GM12878 (cell line): ENCODE results near the gene DNAAF2. TPM values are rescaled to one million over a fixed set of nuclear protein-coding genes. Genes with fewer than 3 reads are reported as not detected.

Source experiments
- ATF7 ChIP-seq: fragments of 450-650 bp; IDR thresholded peaks from 2 replicates; pipeline ENCODE4 v1.6.1; 2016; ENCODE audit warnings: low read depth, mild to moderate bottlenecking
- BACH1 ChIP-seq: fragments of 450-650 bp; IDR thresholded peaks from 2 replicates; pipeline ENCODE4 v1.6.1; 2017; ENCODE audit warnings: mild to moderate bottlenecking, borderline replicate concordance
- BHLHE40 ChIP-seq, 2 experiments: fragments of 450-650 bp in 1 of 2; IDR thresholded peaks; 2 replicates each; pipeline ENCODE4 v1.6.1; 2011 to 2017; ENCODE audit warnings: low read depth in 2 of 2, borderline replicate concordance in 1 of 2, improper control_type of control experiment in 1 of 2, low read length in 1 of 2, mild to moderate bottlenecking in 1 of 2
- CHD4 ChIP-seq: fragments of 200-600 bp; sonication (generic); IDR thresholded peaks from 2 replicates; pipeline ENCODE4 v1.6.1; 2016; ENCODE audit warnings: mild to moderate bottlenecking
- EZH2 ChIP-seq: IDR thresholded peaks from 2 replicates; pipeline ENCODE4 v1.6.1; 2012; ENCODE audit warnings: low read depth, mild to moderate bottlenecking, control low read depth, inconsistent platforms, low read length, borderline replicate concordance; ENCODE audit not compliant: control insufficient read depth
- FOXK2 ChIP-seq: fragments of 450-650 bp; IDR thresholded peaks from 2 replicates; pipeline ENCODE4 v1.6.1; 2017; ENCODE audit warnings: mild to moderate bottlenecking, moderate library complexity
- IKZF1 ChIP-seq: fragments of 450-650 bp; conservative IDR thresholded peaks from 2 replicates; pipeline ENCODE4 v1.6.1; 2017; ENCODE audit warnings: antibody characterized with exemption, mild to moderate bottlenecking
- JUNB ChIP-seq: IDR thresholded peaks from 2 replicates; pipeline ENCODE4 v1.6.1; 2016; ENCODE audit warnings: antibody characterized with exemption, mild to moderate bottlenecking
- JUND ChIP-seq: IDR thresholded peaks from 2 replicates; pipeline ENCODE4 v1.6.1; 2012; ENCODE audit warnings: low read depth, mild to moderate bottlenecking, low read length, improper control_type of control experiment, moderate library complexity
- LARP7 ChIP-seq: fragments of 450-650 bp; IDR thresholded peaks from 2 replicates; pipeline ENCODE4 v1.6.1; 2017; ENCODE audit warnings: mild to moderate bottlenecking
- PAX8 ChIP-seq: fragments of 450-650 bp; IDR thresholded peaks from 2 replicates; pipeline ENCODE4 v1.6.1; 2017; ENCODE audit warnings: mild to moderate bottlenecking, moderate library complexity
- PML ChIP-seq: IDR thresholded peaks from 2 replicates; pipeline ENCODE4 v1.6.1; 2012; ENCODE audit warnings: low read length, inconsistent platforms
- POLR2AphosphoS2 ChIP-seq: IDR thresholded peaks from 2 replicates; pipeline ENCODE4 v1.6.1; 2011; ENCODE audit warnings: low read depth, mild to moderate bottlenecking, low read length, improper control_type of control experiment, moderate library complexity
- PRDM15 ChIP-seq: fragments of 450-650 bp; formaldehyde crosslinking; IDR thresholded peaks from 2 replicates; pipeline ENCODE4 v1.4.0; 2020; ENCODE audit warnings: mild to moderate bottlenecking, moderate library complexity
- RFX5 ChIP-seq: IDR thresholded peaks from 2 replicates; pipeline ENCODE4 v1.6.1; 2011; ENCODE audit warnings: low read depth, low read length, improper control_type of control experiment
- SKIL ChIP-seq: fragments of 450-650 bp; IDR thresholded peaks from 2 replicates; pipeline ENCODE4 v1.6.1; 2017; ENCODE audit warnings: mild to moderate bottlenecking, low read depth, inconsistent platforms; ENCODE audit not compliant: poor library complexity, severe bottlenecking
- SMAD5 ChIP-seq: IDR thresholded peaks from 2 replicates; pipeline ENCODE4 v1.6.1; 2016; ENCODE audit warnings: antibody characterized with exemption, low read depth
- SMC3 ChIP-seq: IDR thresholded peaks from 2 replicates; pipeline ENCODE4 v1.6.1; 2011; ENCODE audit warnings: low read length, improper control_type of control experiment, borderline replicate concordance
- YY1 ChIP-seq: IDR thresholded peaks from 2 replicates; pipeline ENCODE4 v1.6.1; 2011; ENCODE audit warnings: low read depth, mild to moderate bottlenecking, low read length
- ZBTB4 ChIP-seq: fragments of 450-650 bp; formaldehyde crosslinking; IDR thresholded peaks from 2 replicates; pipeline ENCODE4 v1.4.0; 2022; ENCODE audit warnings: mild to moderate bottlenecking, moderate library complexity
- ZNF384 ChIP-seq: IDR thresholded peaks from 2 replicates; pipeline ENCODE4 v1.6.1; 2012; ENCODE audit warnings: low read depth, mild to moderate bottlenecking, low read length, improper control_type of control experiment, borderline replicate concordance
- polyA plus RNA-seq, 11 experiments: library from polyadenylated mRNA; depleted of rRNA in 4 of 11; unstranded in 6 of 11; stranded (reverse) in 5 of 11; fragments of >200 nt; fragmentation: Nextera tagmentation in 4 of 11; fragmentation: Illumina TruSeq in 1 of 11; extraction: Ambion mirVana in 4 of 11; extraction: Trizol in 1 of 11; gene quantifications; 1 replicate in 1 of 11; 2 replicates in 10 of 11; pipeline versions ENCODE4 v1.2.1 to v1.2.3, GENCODE V29; 2011 to 2016; ENCODE audit warnings: inconsistent platforms in 2 of 11, missing spikeins in 2 of 11, low read depth in 1 of 11
- total RNA-seq, 4 experiments: library from RNA; depleted of rRNA in 3 of 4; stranded (reverse); fragments of >200 nt in 3 of 4; fragmentation: Illumina TruSeq in 1 of 4; extraction: Trizol in 1 of 4; gene quantifications; 2 replicates each; pipeline versions ENCODE4 v1.2.1 to v1.2.3, GENCODE V29; 2013 to 2021

Gene DNAAF2
- total and polyA plus RNA-seq, 10 of the 15 experiments (the other 5 are each of a cell fraction or from before 2014, with no cell fraction given) = 5.7 to 24.7 (median 10.8) TPM

DNA sequence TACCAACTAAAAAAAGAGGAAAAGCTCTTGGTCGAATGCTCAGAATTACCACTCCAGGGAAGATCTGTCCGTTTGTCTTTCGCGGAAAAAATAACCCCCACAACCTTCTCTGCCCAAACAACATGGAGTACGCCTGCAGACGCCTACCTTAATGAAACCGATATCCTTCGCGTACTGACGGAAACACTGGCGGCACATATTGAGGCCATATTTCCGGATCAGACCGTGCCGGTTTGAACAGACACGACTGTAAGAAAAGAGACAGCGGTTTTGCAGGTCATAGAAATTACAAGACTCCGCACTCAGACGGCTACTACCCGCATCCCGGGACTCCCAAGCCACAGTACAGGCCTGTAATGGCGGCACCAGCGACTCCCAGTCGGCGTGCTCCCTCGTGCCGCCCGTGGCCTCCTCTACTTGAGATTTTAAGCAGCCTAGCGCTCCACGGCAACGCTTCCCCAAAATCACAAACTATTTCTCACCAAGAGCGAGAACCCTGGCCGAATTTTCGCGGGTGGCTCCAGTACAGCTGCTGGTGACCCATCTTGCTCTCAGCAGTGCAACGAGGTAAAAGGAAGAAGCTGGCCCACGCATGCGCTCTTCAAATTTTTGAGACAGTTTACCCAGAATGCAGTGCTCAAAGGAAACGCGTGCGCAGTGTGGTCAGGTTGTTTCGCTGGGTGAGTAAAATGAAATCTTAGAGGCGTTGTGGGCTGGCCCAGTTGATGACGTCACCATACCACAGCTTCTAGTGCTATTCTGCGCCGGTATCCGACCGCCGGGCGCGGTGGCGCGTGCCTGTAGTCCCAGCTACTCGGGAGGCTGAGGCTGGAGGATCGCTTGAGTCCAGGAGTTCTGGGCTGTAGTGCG lies 49.0 kb downstream of the DNAAF2 start, which contains the start of gene RPS29 (continued):
- TF ChIP-seq SKIL = peak; percentile 75
- peak; percentile 69; the same call in 1 of the 2 replicates for TF ChIP-seq LARP7
- TF ChIP-seq IKZF1 = peak; percentile 91
- TF ChIP-seq POLR2AphosphoS2 = peak; percentile 77; the same call in 1 of the 2 replicates
- peak; percentile 100 for TF ChIP-seq ATF7
- peak; percentile 84 to 95 for TF ChIP-seq BHLHE40 (IDR thresholded peaks at IDR 0.05; ENCODE audit: borderline replicate concordance in 1 of 2, low read depth in 2 of 2, low read length in 1 of 2)
- peak; percentile 68 for TF ChIP-seq FOXK2
- TF ChIP-seq SMAD5 = peak; percentile 97
- TF ChIP-seq JUND = peak; percentile 97
- 0 out of 2 replicates have a peak, but pooled peaks have one; percentile 29 for TF ChIP-seq RFX5
- TF ChIP-seq BACH1 = no peak
- peak; percentile 95 for TF ChIP-seq YY1
- peak; percentile 97 for TF ChIP-seq PML
- peak; percentile 91 for TF ChIP-seq ZBTB4
- TF ChIP-seq PAX8 = peak; percentile 36; the same call in 1 of the 2 replicates
- TF ChIP-seq ZNF384 = no peak
- no peak for TF ChIP-seq EZH2
- no peak for TF ChIP-seq SMC3
- TF ChIP-seq PRDM15 (CRISPR knock-in tag) = peak; percentile 83
- TF ChIP-seq JUNB = peak; percentile 25; the same call in 1 of the 2 replicates
- TF ChIP-seq CHD4 = no peak
